ENCODE results near the gene HOXB1.

- TF ChIP-seq CTCF (IDR thresholded peaks at IDR 0.05) = no peak
- no peak for TF ChIP-seq POLR2A (IDR thresholded peaks at IDR 0.05)
These were observed 14.6 kb downstream of the HOXB1 start for GRCh38 chr17:48515925-48516900.
